GM21528 (cell line): ENCODE data around the gene OR51B6.
A peak's percentile ranks its signal among the peaks of the same experiment; 100 is the strongest.
"Not testable (repeated sequence)": the region's sequence is repeated elsewhere in the genome, so short reads cannot be mapped to it uniquely, and the experiment has no call there.

Source experiments
- ATAC-seq: cut with Tn5 transposase; IDR thresholded peaks from one replicate; pipeline ENCODE4 v1.9.1; 2021; ENCODE audit warnings: mild to moderate bottlenecking, moderate library complexity; ENCODE audit not compliant: unreplicated experiment, low FRiP score

The OR51B6 gene

GRCh38 chr11:5363679-5364078 lies 12.4 kb downstream of the OR51B6 start:
- no peak for ATAC-seq

GRCh38 chr11:5364214-5364613 lies 12.9 kb downstream of the OR51B6 start:
- ATAC-seq, result no peak

GRCh38 chr11:5366365-5366764 lies 15.1 kb downstream of the OR51B6 start:
- not testable (repeated sequence) for ATAC-seq

- ATAC-seq, result no peak
These were observed 15.5 kb downstream of the OR51B6 start for GRCh38 chr11:5366856-5367255.

GRCh38 chr11:5367448-5368074 lies 16.3 kb downstream of the OR51B6 start:
- no peak for ATAC-seq

- no peak for ATAC-seq
These were observed 17.3 kb downstream of the OR51B6 start for GRCh38 chr11:5368502-5369043.

- ATAC-seq, result no peak
These were observed 18.5 kb downstream of the OR51B6 start for GRCh38 chr11:5369789-5370188.

GRCh38 chr11:5380740-5381342 lies 29.5 kb downstream of the OR51B6 start:
- ATAC-seq, result peak; percentile 89

- ATAC-seq, result no peak
These were observed 32.3 kb downstream of the OR51B6 start, which contains the start of gene OR51M1 for GRCh38 chr11:5383576-5383975. TSS of gene OR51M1 (plus strand) at chr11:5383812. CDS start at chr11:5389399, 5,587 bp downstream.

GRCh38 chr11:5384335-5384734 lies 33.0 kb downstream of the OR51B6 start:
- no peak for ATAC-seq

- no peak for ATAC-seq
These were observed 38.9 kb downstream of the OR51B6 start for GRCh38 chr11:5390210-5390609.

GRCh38 chr11:5394091-5394490 lies 42.8 kb downstream of the OR51B6 start:
- ATAC-seq, result no peak

- ATAC-seq, result no peak
These were observed 47.6 kb downstream of the OR51B6 start for GRCh38 chr11:5398936-5399335.
